ENCODE data around the gene NUCB2. TPM values are rescaled to one million over a fixed set of nuclear protein-coding genes. Genes with fewer than 3 reads are reported as not detected.

Gene NUCB2
- total RNA-seq, 4 donors from 2014 or later, result 41.1 to 79.5 (median 47.5) TPM

GRCh38 chr11:17277024-17277584 lies 565 bp downstream of the NUCB2 start:
- peaks cover 0 to 6% of the 10 kb centered on the region in 2 donors for H3K36me3 ChIP-seq
- TF ChIP-seq EP300 (IDR thresholded peaks at IDR 0.05), result no peak
- TF ChIP-seq CTCF (IDR thresholded peaks at IDR 0.05), result no peak
- TF ChIP-seq POLR2A (IDR thresholded peaks at IDR 0.05), result no peak
- no peak for TF ChIP-seq POLR2AphosphoS5 (IDR thresholded peaks at IDR 0.05)
- peak overlapping the region; percentile 74 to 94 (median 92) for H3K27ac ChIP-seq
- peaks cover 0 to 21% (median 0%) of the 10 kb centered on the region in 3 donors for H3K4me1 ChIP-seq
- 1% methylated on average over 9 to 12 of the region's 17 CpGs for WGBS, 2 donors (ENCODE audit: low coverage in 1 of 2)
- peak; percentile 6 for ATAC-seq
- peaks cover 5% of the 10 kb centered on the region for H3K27me3 ChIP-seq
- peak overlapping the region; percentile 65 to 86 for H3K4me3 ChIP-seq
- no peaks in the 10 kb centered on the region for H3K9me3 ChIP-seq

GRCh38 chr11:17280494-17281127 lies 4.1 kb downstream of the NUCB2 start:
- peaks cover 0 to 20% (median 0%) of the 10 kb centered on the region in 3 donors for H3K4me1 ChIP-seq
- ATAC-seq, result no peak
- 95% methylated on average over 6 to 9 of the region's 9 CpGs for WGBS, 2 donors (ENCODE audit: low coverage in 1 of 2)

GRCh38 chr11:17286332-17286731 lies 9.8 kb downstream of the NUCB2 start:
- WGBS, 2 donors (ENCODE audit: low coverage in 1 of 2), result 100% methylated on average over 1 of the region's 1 CpG; no CpG with 5 or more reads in 1 of the 2 donors
- peaks cover 0 to 6% (median 0%) of the 10 kb centered on the region in 3 donors for H3K4me1 ChIP-seq
- no peaks in the 10 kb centered on the region for H3K27me3 ChIP-seq
- TF ChIP-seq POLR2AphosphoS5 (IDR thresholded peaks at IDR 0.05) (no peak), EP300 (IDR thresholded peaks at IDR 0.05) (no peak), CTCF (IDR thresholded peaks at IDR 0.05) (no peak), POLR2A (IDR thresholded peaks at IDR 0.05) (no peak)
- no peaks in the 10 kb centered on the region for H3K9me3 ChIP-seq
- no peak overlapping the region for H3K4me3 ChIP-seq
- no peak for ATAC-seq
- peaks cover 0 to 65% of the 10 kb centered on the region in 2 donors for H3K36me3 ChIP-seq
- H3K27ac ChIP-seq, result no peak overlapping the region

More at GRCh38 chr11:17280494-17281127, 4.1 kb downstream of the NUCB2 start:
- H3K27ac ChIP-seq, result no peak overlapping the region
- peaks cover 0 to 31% of the 10 kb centered on the region in 2 donors for H3K36me3 ChIP-seq
- no peaks in the 10 kb centered on the region for H3K9me3 ChIP-seq
- no peaks in the 10 kb centered on the region for H3K27me3 ChIP-seq
- H3K4me3 ChIP-seq, result no peak overlapping the region
- no peak for TF ChIP-seq POLR2A (IDR thresholded peaks at IDR 0.05)
- TF ChIP-seq CTCF (IDR thresholded peaks at IDR 0.05), result no peak

GRCh38 chr11:17287058-17287457 lies 10.5 kb downstream of the NUCB2 start:
- no peak for TF ChIP-seq POLR2A (IDR thresholded peaks at IDR 0.05)
- TF ChIP-seq EP300 (IDR thresholded peaks at IDR 0.05), result no peak
- TF ChIP-seq POLR2AphosphoS5 (IDR thresholded peaks at IDR 0.05), result no peak
- no peak for TF ChIP-seq CTCF (IDR thresholded peaks at IDR 0.05)
- H3K9me3 ChIP-seq, result no peaks in the 10 kb centered on the region
- peaks cover 0 to 64% of the 10 kb centered on the region in 2 donors for H3K36me3 ChIP-seq
- 75 to 93% methylated on average over 1 to 4 of the region's 4 CpGs for WGBS, 2 donors (ENCODE audit: low coverage in 1 of 2)
- H3K4me1 ChIP-seq, result peaks cover 0 to 13% (median 0%) of the 10 kb centered on the region in 3 donors
- no peaks in the 10 kb centered on the region for H3K27me3 ChIP-seq
- no peak for ATAC-seq
- no peak overlapping the region for H3K27ac ChIP-seq
- H3K4me3 ChIP-seq, result no peak overlapping the region

- peaks cover 0 to 50% of the 10 kb centered on the region in 2 donors for H3K36me3 ChIP-seq
- H3K27me3 ChIP-seq, result no peaks in the 10 kb centered on the region
- H3K9me3 ChIP-seq, result no peaks in the 10 kb centered on the region
- 36 to 53% methylated on average over 1 of the region's 1 CpG for WGBS, 2 donors (ENCODE audit: low coverage in 1 of 2)
- no peak for ATAC-seq
- H3K4me3 ChIP-seq, result no peak overlapping the region
- no peak overlapping the region for H3K27ac ChIP-seq
- TF ChIP-seq CTCF (IDR thresholded peaks at IDR 0.05) (no peak), EP300 (IDR thresholded peaks at IDR 0.05) (no peak), POLR2A (IDR thresholded peaks at IDR 0.05) (no peak), POLR2AphosphoS5 (IDR thresholded peaks at IDR 0.05) (no peak)
- peaks cover 0 to 29% (median 0%) of the 10 kb centered on the region in 3 donors for H3K4me1 ChIP-seq
Measured at GRCh38 chr11:17291710-17292109, 15.2 kb downstream of the NUCB2 start.
